Calu3 (cell line): ENCODE data around the gene ANKS1A. TPM values are rescaled to one million over a fixed set of nuclear protein-coding genes. Genes with fewer than 3 reads are reported as not detected.

Experiments
- BruUV-seq: library from RNA; stranded (reverse); fragments of 400-500 nt; replicated peaks from 2 replicates; lab custom pipeline; 2021; lab: Mats Ljungman, UMichigan
- CTCF ChIA-PET: fragments of 300-600 bp; sonication (Branson Sonifier 250); formaldehyde crosslinking; loops from one replicate; lab custom pipeline; 2022; ENCODE audit warnings: antibody characterized with exemption; lab: Charles Lee
- DNase-seq: peaks from one replicate; pipeline ENCODE4 v3.0.0; 2022
- H3K27ac Mint-ChIP-seq: one replicate; pipeline ENCODE4 v1.8.0; 2022; ENCODE audit warnings: mixed read lengths; ENCODE audit not compliant: unreplicated experiment
- H3K27me3 Mint-ChIP-seq: one replicate; pipeline ENCODE4 v1.8.0; 2022; ENCODE audit warnings: mixed read lengths; ENCODE audit not compliant: unreplicated experiment
- H3K36me3 Mint-ChIP-seq: one replicate; pipeline ENCODE4 v1.8.0; 2022; ENCODE audit warnings: mild to moderate bottlenecking, moderate library complexity, mixed read lengths; ENCODE audit not compliant: insufficient read depth, unreplicated experiment
- H3K4me1 Mint-ChIP-seq: one replicate; pipeline ENCODE4 v1.8.0; 2022; ENCODE audit warnings: mild to moderate bottlenecking, low read depth, mixed read lengths; ENCODE audit not compliant: unreplicated experiment
- H3K4me3 Mint-ChIP-seq: one replicate; pipeline ENCODE4 v1.8.0; 2022; ENCODE audit warnings: mild to moderate bottlenecking, low read depth, moderate library complexity, mixed read lengths; ENCODE audit not compliant: unreplicated experiment
- H3K9me3 Mint-ChIP-seq: one replicate; pipeline ENCODE4 v1.8.0; 2022; ENCODE audit warnings: low read depth, mixed read lengths; ENCODE audit not compliant: unreplicated experiment
- CTCF ChIP-seq: fragments of 200-600 bp; IDR thresholded peaks from one replicate; pipeline ENCODE4 v1.8.0; 2022; ENCODE audit warnings: antibody characterized with exemption; ENCODE audit not compliant: unreplicated experiment
- intact Hi-C: fragments of 100-400 bp; cut with micrococcal nuclease; formaldehyde crosslinking; loops from one replicate; pipeline ENCODE4 v1.10.0; 2022; ENCODE audit not compliant: unreplicated experiment
- total RNA-seq: library from RNA; stranded (reverse); gene quantifications from 2 replicates; pipeline ENCODE4 v1.2.3, GENCODE V29; 2022

ANKS1A gene
- total RNA-seq, 1 experiment from 2014 or later: 60.3 TPM

- H3K27me3 Mint-ChIP-seq: no peaks in the 10 kb centered on the region
- intact Hi-C loops: loop anchor here (10.0 kb wide), 1 partner anchor 292 kb away; the partner anchor contains the start of gene TCP11
- H3K9me3 Mint-ChIP-seq: no peaks in the 10 kb centered on the region
- CTCF ChIA-PET: interaction anchor here (0.6 to 1.1 kb wide), 2 partner anchors 69 to 225 kb away, joined by 4 read pairs; no protein-coding TSS in a partner anchor
- no peak for DNase-seq
- TF ChIP-seq CTCF: no peak
- H3K4me1 Mint-ChIP-seq: no peaks in the 10 kb centered on the region
- H3K36me3 Mint-ChIP-seq: peaks cover 44% of the 10 kb centered on the region
- no TSS peak for BruUV-seq
- H3K4me3 Mint-ChIP-seq: no peak overlapping the region
- no peak overlapping the region for H3K27ac Mint-ChIP-seq
Measured at GRCh38 chr6:34852406-34853085, 36.5 kb upstream of the ANKS1A start.

- Mint-ChIP-seq H3K27ac (no peak overlapping the region), H3K4me1 (no peaks in the 10 kb centered on the region), H3K27me3 (no peaks in the 10 kb centered on the region), H3K36me3 (peaks cover 47% of the 10 kb centered on the region), H3K9me3 (no peaks in the 10 kb centered on the region), H3K4me3 (no peak overlapping the region)
- CTCF ChIA-PET: interaction anchor here (0.6 kb wide), 1 partner anchor 9 kb away, joined by 3 read pairs; no protein-coding TSS in a partner anchor
- no TSS peak for BruUV-seq
- no peak for DNase-seq
- no peak for TF ChIP-seq CTCF
- intact Hi-C loops: loop anchor here (10.0 kb wide), 1 partner anchor 289 kb away; the partner anchor contains the start of gene TCP11
Measured at GRCh38 chr6:34855463-34855862, 33.6 kb upstream of the ANKS1A start.

DNA sequence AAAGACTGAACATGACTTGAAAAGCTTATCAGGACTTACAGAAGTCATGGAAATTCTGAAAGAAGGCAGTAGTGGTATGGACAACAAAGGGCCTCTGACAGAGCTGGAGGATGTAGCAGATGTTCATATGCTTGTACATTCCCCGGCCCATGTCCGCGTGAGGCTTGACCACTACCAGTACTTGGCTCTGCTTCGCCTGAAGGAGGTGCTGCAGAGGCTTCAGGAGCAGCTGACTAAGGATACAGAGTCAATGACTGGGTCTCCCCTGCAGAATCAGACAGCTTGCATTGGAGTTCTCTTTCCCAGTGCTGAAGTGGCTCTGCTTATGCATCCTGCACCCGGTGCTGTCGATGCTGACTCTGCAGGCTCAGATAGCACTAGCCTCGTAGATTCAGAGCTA is 30.4 kb upstream of the ANKS1A start:
- Mint-ChIP-seq H3K9me3 (no peaks in the 10 kb centered on the region), H3K27ac (no peak overlapping the region), H3K36me3 (peaks cover 47% of the 10 kb centered on the region), H3K4me1 (no peaks in the 10 kb centered on the region), H3K27me3 (no peaks in the 10 kb centered on the region), H3K4me3 (no peak overlapping the region)
- BruUV-seq: no TSS peak
- intact Hi-C loops: loop anchor here (10.0 kb wide), 1 partner anchor 286 kb away; the partner anchor contains the start of gene TCP11
- CTCF ChIA-PET: interaction anchor here (0.6 to 2.2 kb wide), 2 partner anchors 14 to 370 kb away, joined by 3 to 6 read pairs; no protein-coding TSS in a partner anchor
- TF ChIP-seq CTCF: no peak
- DNase-seq: no peak

DNA sequence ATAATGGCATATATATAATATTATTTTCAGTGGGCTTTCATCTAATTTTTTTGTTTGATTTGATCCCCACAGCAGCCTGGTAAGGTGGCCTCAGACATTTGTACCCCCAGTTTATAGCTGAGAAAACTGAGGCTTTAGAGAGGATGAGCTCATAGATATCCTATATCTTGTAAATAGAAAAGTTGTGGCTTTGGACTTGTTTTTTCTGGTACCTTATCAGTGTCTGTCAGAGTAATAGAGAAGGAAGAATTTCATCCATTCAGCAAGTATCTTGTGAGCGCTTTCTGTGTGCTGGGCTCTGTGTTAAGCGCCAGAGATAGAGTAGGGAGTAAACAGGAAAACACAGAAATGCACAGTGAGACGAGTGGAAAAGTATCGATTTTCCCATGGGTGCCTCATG is 29.1 kb upstream of the ANKS1A start:
- no peak for TF ChIP-seq CTCF
- H3K27ac Mint-ChIP-seq: no peak overlapping the region
- peaks cover 54% of the 10 kb centered on the region for H3K36me3 Mint-ChIP-seq
- no peak overlapping the region for H3K4me3 Mint-ChIP-seq
- H3K4me1 Mint-ChIP-seq: no peaks in the 10 kb centered on the region
- intact Hi-C loops: loop anchor here (10.0 kb wide), 1 partner anchor 285 kb away; the partner anchor contains the start of gene TCP11
- CTCF ChIA-PET: no interaction called here
- DNase-seq: no peak
- no TSS peak for BruUV-seq
- H3K27me3 Mint-ChIP-seq: no peaks in the 10 kb centered on the region
- H3K9me3 Mint-ChIP-seq: no peaks in the 10 kb centered on the region
